ENCODE data around the gene SLC25A38. TPM values are rescaled to one million over a fixed set of nuclear protein-coding genes. Genes with fewer than 3 reads are reported as not detected.
"Not testable (repeated sequence)": the region's sequence is repeated elsewhere in the genome, so short reads cannot be mapped to it uniquely, and the experiment has no call there.

The SLC25A38 gene
- polyA plus RNA-seq, 1 donor from 2014 or later, result 32.5 TPM

GRCh38 chr3:39362812-39363211, 20.4 kb upstream of the SLC25A38 start:
- TF ChIP-seq POLR2AphosphoS5 (IDR thresholded peaks at IDR 0.05), result no peak
- TF ChIP-seq SMC3 (conservative IDR thresholded peaks at IDR 0.05; ENCODE audit: poor library complexity), result no peak
- TF ChIP-seq RAD21 (conservative IDR thresholded peaks at IDR 0.05), result no peak
- TF ChIP-seq, protein P1, sequence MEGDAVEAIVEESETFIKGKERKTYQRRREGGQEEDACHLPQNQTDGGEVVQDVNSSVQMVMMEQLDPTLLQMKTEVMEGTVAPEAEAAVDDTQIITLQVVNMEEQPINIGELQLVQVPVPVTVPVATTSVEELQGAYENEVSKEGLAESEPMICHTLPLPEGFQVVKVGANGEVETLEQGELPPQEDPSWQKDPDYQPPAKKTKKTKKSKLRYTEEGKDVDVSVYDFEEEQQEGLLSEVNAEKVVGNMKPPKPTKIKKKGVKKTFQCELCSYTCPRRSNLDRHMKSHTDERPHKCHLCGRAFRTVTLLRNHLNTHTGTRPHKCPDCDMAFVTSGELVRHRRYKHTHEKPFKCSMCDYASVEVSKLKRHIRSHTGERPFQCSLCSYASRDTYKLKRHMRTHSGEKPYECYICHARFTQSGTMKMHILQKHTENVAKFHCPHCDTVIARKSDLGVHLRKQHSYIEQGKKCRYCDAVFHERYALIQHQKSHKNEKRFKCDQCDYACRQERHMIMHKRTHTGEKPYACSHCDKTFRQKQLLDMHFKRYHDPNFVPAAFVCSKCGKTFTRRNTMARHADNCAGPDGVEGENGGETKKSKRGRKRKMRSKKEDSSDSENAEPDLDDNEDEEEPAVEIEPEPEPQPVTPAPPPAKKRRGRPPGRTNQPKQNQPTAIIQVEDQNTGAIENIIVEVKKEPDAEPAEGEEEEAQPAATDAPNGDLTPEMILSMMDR (IDR thresholded peaks at IDR 0.05; ENCODE audit: poor library complexity, severe bottlenecking), result no peak
- H3K4me2 ChIP-seq (ENCODE audit: low read length), result no peak overlapping the region
- no peaks in the 10 kb centered on the region for H3F3A ChIP-seq (ENCODE audit: insufficient read depth, low read length, poor library complexity, severe bottlenecking)
- no peaks in the 10 kb centered on the region for H4K20me1 ChIP-seq (ENCODE audit: insufficient read depth)
- H3K36me3 ChIP-seq (ENCODE audit: insufficient read depth, low read length), result no peaks in the 10 kb centered on the region
- H3K27me3 ChIP-seq (ENCODE audit: insufficient read depth, low read depth, low read length), result no peaks in the 10 kb centered on the region
- no peaks in the 10 kb centered on the region for H3K9me2 ChIP-seq (ENCODE audit: insufficient read depth, low read length)
- H3K9me3 ChIP-seq (ENCODE audit: low read length), result no peaks in the 10 kb centered on the region
- no peak overlapping the region for H3K9ac ChIP-seq (ENCODE audit: low read length)
- H3K4me3 ChIP-seq (ENCODE audit: low read length), result no peak overlapping the region
- H2AFZ ChIP-seq (ENCODE audit: low read depth, low read length), result no peak overlapping the region
- no peak overlapping the region for H3K27ac ChIP-seq (ENCODE audit: low read length)
- no peaks in the 10 kb centered on the region for H3K79me2 ChIP-seq (replicated peaks; ENCODE audit: insufficient read depth, low read length)

DNA sequence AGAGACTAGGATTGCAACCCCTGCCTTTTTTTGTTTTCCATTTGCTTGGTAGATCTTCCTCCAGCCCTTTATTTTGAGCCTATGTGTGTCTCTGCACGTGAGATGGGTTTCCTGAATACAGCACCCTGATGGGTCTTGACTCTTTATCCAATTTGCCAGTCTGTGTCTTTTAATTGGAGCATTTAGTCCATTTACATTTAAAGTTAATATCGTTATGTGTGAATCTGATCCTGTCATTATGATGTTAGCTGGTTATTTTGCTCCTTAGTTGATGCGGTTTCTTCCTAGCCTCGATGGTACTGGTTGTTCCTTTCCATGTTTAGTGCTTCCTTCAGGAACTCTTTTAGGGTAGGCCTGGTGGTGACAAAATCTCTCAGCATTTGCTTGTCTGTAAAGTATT, 12.7 kb upstream of the SLC25A38 start:
- H3K4me3 ChIP-seq (ENCODE audit: low read length); H3K27me3 ChIP-seq (ENCODE audit: insufficient read depth, low read depth, low read length); H2AFZ ChIP-seq (ENCODE audit: low read depth, low read length); H4K20me1 ChIP-seq (ENCODE audit: insufficient read depth); H3K36me3 ChIP-seq (ENCODE audit: insufficient read depth, low read length); H3K9ac ChIP-seq (ENCODE audit: low read length); H3K9me2 ChIP-seq (ENCODE audit: insufficient read depth, low read length); H3K4me2 ChIP-seq (ENCODE audit: low read length); H3K79me2 ChIP-seq (replicated peaks; ENCODE audit: insufficient read depth, low read length); H3K9me3 ChIP-seq (ENCODE audit: low read length); H3K27ac ChIP-seq (ENCODE audit: low read length); H3F3A ChIP-seq (ENCODE audit: insufficient read depth, low read length, poor library complexity, severe bottlenecking): not testable (repeated sequence)

- no peak overlapping the region for H3K9ac ChIP-seq (ENCODE audit: low read length)
- no peaks in the 10 kb centered on the region for H3K27me3 ChIP-seq (ENCODE audit: insufficient read depth, low read depth, low read length)
- no peaks in the 10 kb centered on the region for H3K9me2 ChIP-seq (ENCODE audit: insufficient read depth, low read length)
- no peak overlapping the region for H3K4me3 ChIP-seq (ENCODE audit: low read length)
- H2AFZ ChIP-seq (ENCODE audit: low read depth, low read length), result no peak overlapping the region
- no peak overlapping the region for H3K27ac ChIP-seq (ENCODE audit: low read length)
- H3K79me2 ChIP-seq (replicated peaks; ENCODE audit: insufficient read depth, low read length), result no peaks in the 10 kb centered on the region
- TF ChIP-seq MXI1 (conservative IDR thresholded peaks at IDR 0.05; ENCODE audit: poor library complexity, severe bottlenecking) (no peak), EZH2 (IDR thresholded peaks at IDR 0.05; ENCODE audit: borderline replicate concordance, insufficient read depth, low read length, poor library complexity, severe bottlenecking) (no peak), SMC3 (conservative IDR thresholded peaks at IDR 0.05; ENCODE audit: poor library complexity) (no peak), POLR2AphosphoS5 (IDR thresholded peaks at IDR 0.05) (no peak), EP300 (conservative IDR thresholded peaks at IDR 0.05; ENCODE audit: poor library complexity, severe bottlenecking) (no peak)
- H3F3A ChIP-seq (ENCODE audit: insufficient read depth, low read length, poor library complexity, severe bottlenecking), result no peaks in the 10 kb centered on the region
- no peaks in the 10 kb centered on the region for H3K9me3 ChIP-seq (ENCODE audit: low read length)
- H3K4me2 ChIP-seq (ENCODE audit: low read length), result no peak overlapping the region
- H3K36me3 ChIP-seq (ENCODE audit: insufficient read depth, low read length), result no peaks in the 10 kb centered on the region
- H4K20me1 ChIP-seq (ENCODE audit: insufficient read depth), result no peaks in the 10 kb centered on the region
Measured at GRCh38 chr3:39372833-39373232, 10.3 kb upstream of the SLC25A38 start.

DNA sequence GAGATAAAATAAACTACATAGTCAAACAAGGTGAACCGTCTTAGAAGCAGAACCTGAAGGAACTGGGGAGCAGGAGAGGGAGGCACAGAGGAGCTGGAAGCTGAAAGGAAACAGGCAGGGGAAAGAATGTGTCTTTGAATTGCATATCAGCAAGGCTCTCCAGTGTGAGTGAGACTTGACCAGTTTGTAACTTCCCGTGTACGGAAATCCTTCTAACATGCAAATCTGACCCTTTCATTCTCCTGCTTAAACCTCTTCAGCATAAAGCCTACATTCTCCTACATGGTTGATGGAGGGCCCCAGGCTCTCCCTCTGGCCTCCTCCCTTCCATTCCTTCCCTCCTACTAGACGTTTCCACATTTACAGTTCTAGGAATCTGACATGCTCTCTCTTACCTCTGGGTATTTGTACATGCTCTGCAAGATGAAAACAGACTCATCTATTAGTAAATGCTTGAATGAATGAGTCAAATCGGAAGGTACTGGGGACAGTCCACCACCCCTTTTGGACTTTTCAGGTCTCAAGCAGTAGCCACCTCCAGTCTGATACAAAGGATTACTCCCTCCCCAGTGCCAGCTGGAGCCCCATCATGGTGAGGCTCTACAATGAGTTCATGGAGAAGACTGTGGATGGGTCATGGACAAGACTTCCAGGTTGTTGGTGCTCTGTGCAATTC, 6.1 kb upstream of the SLC25A38 start:
- no peaks in the 10 kb centered on the region for H3K79me2 ChIP-seq (replicated peaks; ENCODE audit: insufficient read depth, low read length)
- H3K9ac ChIP-seq (ENCODE audit: low read length), result no peak overlapping the region
- TF ChIP-seq POLR2AphosphoS5 (IDR thresholded peaks at IDR 0.05), result no peak
- TF ChIP-seq SMC3 (conservative IDR thresholded peaks at IDR 0.05; ENCODE audit: poor library complexity), result no peak
- no peaks in the 10 kb centered on the region for H3K36me3 ChIP-seq (ENCODE audit: insufficient read depth, low read length)
- H3K27me3 ChIP-seq (ENCODE audit: insufficient read depth, low read depth, low read length), result no peaks in the 10 kb centered on the region
- no peak overlapping the region for H3K27ac ChIP-seq (ENCODE audit: low read length)
- H3K4me2 ChIP-seq (ENCODE audit: low read length), result no peak overlapping the region
- no peaks in the 10 kb centered on the region for H3K9me2 ChIP-seq (ENCODE audit: insufficient read depth, low read length)
- no peak overlapping the region for H2AFZ ChIP-seq (ENCODE audit: low read depth, low read length)
- H3K9me3 ChIP-seq (ENCODE audit: low read length), result no peaks in the 10 kb centered on the region
- no peaks in the 10 kb centered on the region for H3F3A ChIP-seq (ENCODE audit: insufficient read depth, low read length, poor library complexity, severe bottlenecking)
- H3K4me3 ChIP-seq (ENCODE audit: low read length), result no peak overlapping the region
- H4K20me1 ChIP-seq (ENCODE audit: insufficient read depth), result no peaks in the 10 kb centered on the region

Measured in neural cell (in vitro differentiated cells).